Non-pigmented ciliary epithelial cell (primary cell): Measurements from ENCODE around the gene C22orf42.
"Not testable (repeated sequence)": the region's sequence is repeated elsewhere in the genome, so short reads cannot be mapped to it uniquely, and the experiment has no call there.

ENCODE experiments used
- DNase-seq: peaks from one replicate; pipeline ENCODE4 v3.0.0-alpha.2; 2010; ENCODE audit warnings: low read depth

C22orf42 gene

GRCh38 chr22:32183625-32184024 is 24.5 kb upstream of the C22orf42 start:
- no peak for DNase-seq

GRCh38 chr22:32181043-32181442 is 21.9 kb upstream of the C22orf42 start:
- no peak for DNase-seq

- no peak for DNase-seq
These were observed 18.2 kb upstream of the C22orf42 start for GRCh38 chr22:32177221-32177765.

- DNase-seq: no peak
These were observed 16.9 kb upstream of the C22orf42 start for GRCh38 chr22:32175683-32176644.

GRCh38 chr22:32175115-32175514 is 16.0 kb upstream of the C22orf42 start:
- no peak for DNase-seq

- no peak for DNase-seq
These were observed 6.6 kb upstream of the C22orf42 start for GRCh38 chr22:32165681-32166080.

GRCh38 chr22:32164075-32164860 is 5.2 kb upstream of the C22orf42 start:
- DNase-seq: no peak

GRCh38 chr22:32160411-32160810 is 1.3 kb upstream of the C22orf42 start:
- not testable (repeated sequence) for DNase-seq

- DNase-seq: not testable (repeated sequence)
These were observed 1.5 kb downstream of the C22orf42 start for GRCh38 chr22:32157632-32158031.

GRCh38 chr22:32154727-32155126 is 4.4 kb downstream of the C22orf42 start:
- DNase-seq: not testable (repeated sequence)

- DNase-seq: not testable (repeated sequence)
These were observed 7.5 kb downstream of the C22orf42 start for GRCh38 chr22:32151641-32152040.

GRCh38 chr22:32150647-32151046 is 8.5 kb downstream of the C22orf42 start:
- not testable (repeated sequence) for DNase-seq

GRCh38 chr22:32148372-32148771 is 10.7 kb downstream of the C22orf42 start:
- not testable (repeated sequence) for DNase-seq

GRCh38 chr22:32147128-32147527 is 12.0 kb downstream of the C22orf42 start:
- DNase-seq: not testable (repeated sequence)

GRCh38 chr22:32144496-32145274 is 14.4 kb downstream of the C22orf42 start:
- no peak for DNase-seq

GRCh38 chr22:32142600-32142999 is 16.5 kb downstream of the C22orf42 start:
- DNase-seq: no peak

GRCh38 chr22:32140688-32141087 is 18.4 kb downstream of the C22orf42 start:
- DNase-seq: not testable (repeated sequence)

- not testable (repeated sequence) for DNase-seq
These were observed 20.5 kb downstream of the C22orf42 start for GRCh38 chr22:32138576-32138975.

GRCh38 chr22:32137731-32138324 is 21.3 kb downstream of the C22orf42 start:
- not testable (repeated sequence) for DNase-seq

- DNase-seq: not testable (repeated sequence)
These were observed 22.2 kb downstream of the C22orf42 start for GRCh38 chr22:32136881-32137280.

- DNase-seq: peak; percentile 36
These were observed 23.1 kb downstream of the C22orf42 start for GRCh38 chr22:32135958-32136357.
